ENCODE measurements around the gene FAM186B. TPM values are rescaled to one million over a fixed set of nuclear protein-coding genes. Genes with fewer than 3 reads are reported as not detected.

The FAM186B gene
- total RNA-seq, 1 experiment from 2014 or later, result 0.19 TPM

- intact Hi-C loops (cut with micrococcal nuclease; ENCODE audit: unreplicated experiment), result no loop called here
- H3K4me1 ChIP-seq (ENCODE audit: insufficient read depth, low read length, poor library complexity, severe bottlenecking), result no peaks in the 10 kb centered on the region
- H3K27ac ChIP-seq (ENCODE audit: low read depth, low read length, poor library complexity, severe bottlenecking), result no peak overlapping the region
- no peak for DNase-seq (ENCODE audit: low spot score)
- CTCF ChIA-PET, result interaction anchor here (0.9 kb wide), 1 partner anchor 251 kb away, joined by 3 read pairs; no protein-coding TSS in a partner anchor
- no peaks in the 10 kb centered on the region for H3K9me3 ChIP-seq (ENCODE audit: low read depth, low read length, poor library complexity, severe bottlenecking)
- H3K27me3 ChIP-seq (replicated peaks; ENCODE audit: insufficient read depth, low read depth, low read length, poor library complexity), result no peaks in the 10 kb centered on the region
- no peak overlapping the region for H3K4me3 ChIP-seq (ENCODE audit: low read depth, low read length, poor library complexity, severe bottlenecking)
- POLR2A ChIA-PET (ENCODE audit: low non-redundant PET), result no interaction called here
- no peaks in the 10 kb centered on the region for H3K36me3 ChIP-seq (ENCODE audit: insufficient read depth, low read length, poor library complexity, severe bottlenecking)
- TF ChIP-seq CTCF (conservative IDR thresholded peaks at IDR 0.05; ENCODE audit: low read depth, low read length) (no peak), EZH2 (IDR thresholded peaks at IDR 0.05; ENCODE audit: borderline replicate concordance, low read depth, low read length, poor library complexity, severe bottlenecking) (no peak)
- BruUV-seq (replicated peaks), result no TSS peak
These were observed 3.8 kb upstream of the FAM186B start for GRCh38 chr12:49609059-49609874.

- ChIA-PET POLR2A (ENCODE audit: low non-redundant PET) (no interaction called here), CTCF (no interaction called here)
- Histone ChIP-seq H3K36me3 (ENCODE audit: insufficient read depth, low read length, poor library complexity, severe bottlenecking) (no peaks in the 10 kb centered on the region), H3K27ac (ENCODE audit: low read depth, low read length, poor library complexity, severe bottlenecking) (no peak overlapping the region), H3K27me3 (replicated peaks; ENCODE audit: insufficient read depth, low read depth, low read length, poor library complexity) (no peaks in the 10 kb centered on the region), H3K4me3 (ENCODE audit: low read depth, low read length, poor library complexity, severe bottlenecking) (no peak overlapping the region), H3K4me1 (ENCODE audit: insufficient read depth, low read length, poor library complexity, severe bottlenecking) (no peaks in the 10 kb centered on the region), H3K9me3 (ENCODE audit: low read depth, low read length, poor library complexity, severe bottlenecking) (no peaks in the 10 kb centered on the region)
- intact Hi-C loops (cut with micrococcal nuclease; ENCODE audit: unreplicated experiment), result no loop called here
- TF ChIP-seq CTCF (conservative IDR thresholded peaks at IDR 0.05; ENCODE audit: low read depth, low read length) (no peak), EZH2 (IDR thresholded peaks at IDR 0.05; ENCODE audit: borderline replicate concordance, low read depth, low read length, poor library complexity, severe bottlenecking) (no peak)
- no TSS peak for BruUV-seq (replicated peaks)
- DNase-seq (ENCODE audit: low spot score), result no peak
These were observed 583 bp downstream of the FAM186B start for GRCh38 chr12:49604856-49605255.

- H3K9me3 ChIP-seq (ENCODE audit: low read depth, low read length, poor library complexity, severe bottlenecking), result no peaks in the 10 kb centered on the region
- no peaks in the 10 kb centered on the region for H3K4me1 ChIP-seq (ENCODE audit: insufficient read depth, low read length, poor library complexity, severe bottlenecking)
- no peak overlapping the region for H3K27ac ChIP-seq (ENCODE audit: low read depth, low read length, poor library complexity, severe bottlenecking)
- no peaks in the 10 kb centered on the region for H3K36me3 ChIP-seq (ENCODE audit: insufficient read depth, low read length, poor library complexity, severe bottlenecking)
- ChIA-PET POLR2A (ENCODE audit: low non-redundant PET) (no interaction called here), CTCF (interaction anchor here (1.6 kb wide), 1 partner anchor 256 kb away, joined by 3 read pairs; no protein-coding TSS in a partner anchor)
- no peaks in the 10 kb centered on the region for H3K27me3 ChIP-seq (replicated peaks; ENCODE audit: insufficient read depth, low read depth, low read length, poor library complexity)
- no peak overlapping the region for H3K4me3 ChIP-seq (ENCODE audit: low read depth, low read length, poor library complexity, severe bottlenecking)
- DNase-seq (ENCODE audit: low spot score), result no peak
- BruUV-seq (replicated peaks), result no TSS peak
- intact Hi-C loops (cut with micrococcal nuclease; ENCODE audit: unreplicated experiment), result no loop called here
- TF ChIP-seq CTCF (conservative IDR thresholded peaks at IDR 0.05; ENCODE audit: low read depth, low read length), result no peak
- no peak for TF ChIP-seq EZH2 (IDR thresholded peaks at IDR 0.05; ENCODE audit: borderline replicate concordance, low read depth, low read length, poor library complexity, severe bottlenecking)
These were observed 1.7 kb downstream of the FAM186B start for GRCh38 chr12:49603721-49604120.
